Neutrophil (primary cell): ENCODE data around the gene TP53RK.
A peak's percentile ranks its signal among the peaks of the same experiment; 100 is the strongest.

Experiments used
- H3K27ac ChIP-seq: fragments of 200-600 bp; sonication (generic); 2 replicates; pipeline ENCODE4 v1.5.1; 2016; ENCODE audit warnings: mild to moderate bottlenecking, moderate library complexity
- H3K27me3 ChIP-seq: fragments of 200-600 bp; sonication (generic); 2 replicates; pipeline ENCODE4 v1.6.0; 2016; ENCODE audit warnings: mild to moderate bottlenecking
- H3K36me3 ChIP-seq: fragments of 200-600 bp; sonication (generic); 2 replicates; pipeline ENCODE4 v1.5.1; 2017
- H3K4me1 ChIP-seq, 2 experiments: fragments of 200-600 bp in 1 of 2; sonication (generic) in 1 of 2; 1 replicate in 1 of 2; 2 replicates in 1 of 2; pipeline versions ENCODE4 v1.5.1 to v1.6.1; 2013 to 2016; ENCODE audit warnings: low read depth in 1 of 2, low read length in 1 of 2, mild to moderate bottlenecking in 1 of 2, moderate library complexity in 1 of 2; ENCODE audit not compliant: control insufficient read depth in 1 of 2, insufficient read depth in 1 of 2
- H3K4me3 ChIP-seq, 2 experiments: fragments of 200-600 bp in 1 of 2; sonication (generic) in 1 of 2; 1 replicate in 1 of 2; 2 replicates in 1 of 2; pipeline ENCODE4 v1.5.1; 2013 to 2016; ENCODE audit warnings: low read depth in 1 of 2, low read length in 1 of 2, mild to moderate bottlenecking in 1 of 2, moderate library complexity in 1 of 2
- H3K9me3 ChIP-seq: fragments of 200-600 bp; sonication (generic); 2 replicates; pipeline ENCODE4 v1.5.1; 2016
- CTCF ChIP-seq: fragments of 200-600 bp; sonication (generic); IDR thresholded peaks from 2 replicates; pipeline ENCODE4 v1.5.1; 2016; ENCODE audit warnings: antibody characterized with exemption

Gene TP53RK

DNA sequence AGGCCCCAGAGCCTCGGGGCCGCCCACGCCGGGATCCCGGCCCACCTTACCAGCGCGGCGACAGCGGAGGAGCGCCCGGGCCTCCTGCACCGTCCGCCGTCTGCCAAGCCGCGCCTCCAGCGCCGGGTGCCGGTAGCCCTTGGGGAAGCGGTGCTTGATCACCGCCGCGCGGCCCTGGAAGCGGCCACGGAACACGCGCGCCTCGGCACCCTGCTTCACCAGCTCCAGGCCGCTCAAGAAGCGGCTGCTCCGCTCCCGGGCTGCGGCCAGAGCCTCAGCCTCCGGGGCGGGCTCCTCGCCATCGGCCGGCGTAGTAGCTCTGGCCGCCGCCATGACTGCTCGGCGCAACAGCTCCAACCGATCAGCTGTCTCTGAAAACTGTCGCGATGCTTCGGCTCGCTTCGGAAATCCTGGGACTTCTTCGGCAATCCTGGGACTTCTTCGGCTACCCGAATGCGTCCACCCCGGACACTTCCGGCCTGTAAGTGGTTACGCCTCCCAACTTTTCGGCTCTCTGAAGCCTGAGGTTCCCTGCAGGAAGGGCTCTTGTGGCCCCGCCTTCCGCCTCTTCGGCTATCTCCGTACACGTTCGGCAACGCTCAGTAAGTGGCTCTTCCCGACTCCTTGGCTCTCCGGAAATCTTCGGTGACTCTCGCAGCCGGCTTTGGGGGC is at the start of gene TP53RK:
TP53RK (minus strand) TSS at position 363 of the 672 bp plus-strand sequence; CDS start at position 333, 30 bp downstream.
- Histone ChIP-seq H3K27ac (peak within 1 kb of the TSS; percentile 77), H3K4me3 (peak within 1 kb of the TSS; percentile 75 to 89), H3K9me3 (no peaks in the 10 kb centered on the region), H3K27me3 (no peaks in the 10 kb centered on the region), H3K36me3 (peaks cover 4% of the 10 kb centered on the region), H3K4me1 (peaks cover 18 to 33% of the 10 kb centered on the region in 2 experiments)
- peak; percentile 23 for TF ChIP-seq CTCF

- Histone ChIP-seq H3K4me3 (no peak overlapping the region), H3K27me3 (peaks cover 25% of the 10 kb centered on the region), H3K9me3 (no peaks in the 10 kb centered on the region), H3K36me3 (no peaks in the 10 kb centered on the region), H3K27ac (no peak overlapping the region), H3K4me1 (no peaks in the 10 kb centered on the region)
- no peak for TF ChIP-seq CTCF
These were observed 46.2 kb upstream of the TP53RK start for GRCh38 chr20:46735436-46735835.

- Histone ChIP-seq H3K9me3 (no peaks in the 10 kb centered on the region), H3K27me3 (no peaks in the 10 kb centered on the region), H3K4me1 (no peaks in the 10 kb centered on the region), H3K4me3 (no peak overlapping the region), H3K27ac (no peak overlapping the region), H3K36me3 (no peaks in the 10 kb centered on the region)
- TF ChIP-seq CTCF = no peak
These were observed 42.5 kb upstream of the TP53RK start for GRCh38 chr20:46731770-46732169.

DNA sequence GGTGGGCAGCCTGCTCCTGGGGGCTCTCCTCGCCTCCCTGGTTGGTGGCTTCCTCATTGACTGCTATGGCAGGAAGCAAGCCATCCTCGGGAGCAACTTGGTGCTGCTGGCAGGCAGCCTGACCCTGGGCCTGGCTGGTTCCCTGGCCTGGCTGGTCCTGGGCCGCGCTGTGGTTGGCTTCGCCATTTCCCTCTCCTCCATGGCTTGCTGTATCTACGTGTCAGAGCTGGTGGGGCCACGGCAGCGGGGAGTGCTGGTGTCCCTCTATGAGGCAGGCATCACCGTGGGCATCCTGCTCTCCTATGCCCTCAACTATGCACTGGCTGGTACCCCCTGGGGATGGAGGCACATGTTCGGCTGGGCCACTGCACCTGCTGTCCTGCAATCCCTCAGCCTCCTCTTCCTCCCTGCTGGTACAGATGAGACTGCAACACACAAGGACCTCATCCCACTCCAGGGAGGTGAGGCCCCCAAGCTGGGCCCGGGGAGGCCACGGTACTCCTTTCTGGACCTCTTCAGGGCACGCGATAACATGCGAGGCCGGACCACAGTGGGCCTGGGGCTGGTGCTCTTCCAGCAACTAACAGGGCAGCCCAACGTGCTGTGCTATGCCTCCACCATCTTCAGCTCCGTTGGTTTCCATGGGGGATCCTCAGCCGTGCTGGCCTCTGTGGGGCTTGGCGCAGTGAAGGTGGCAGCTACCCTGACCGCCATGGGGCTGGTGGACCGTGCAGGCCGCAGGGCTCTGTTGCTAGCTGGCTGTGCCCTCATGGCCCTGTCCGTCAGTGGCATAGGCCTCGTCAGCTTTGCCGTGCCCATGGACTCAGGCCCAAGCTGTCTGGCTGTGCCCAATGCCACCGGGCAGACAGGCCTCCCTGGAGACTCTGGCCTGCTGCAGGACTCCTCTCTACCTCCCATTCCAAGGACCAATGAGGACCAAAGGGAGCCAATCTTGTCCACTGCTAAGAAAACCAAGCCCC is 36.2 kb upstream of the TP53RK start:
- TF ChIP-seq CTCF = no peak
- H3K36me3 ChIP-seq = no peaks in the 10 kb centered on the region
- H3K27me3 ChIP-seq = no peaks in the 10 kb centered on the region

DNA sequence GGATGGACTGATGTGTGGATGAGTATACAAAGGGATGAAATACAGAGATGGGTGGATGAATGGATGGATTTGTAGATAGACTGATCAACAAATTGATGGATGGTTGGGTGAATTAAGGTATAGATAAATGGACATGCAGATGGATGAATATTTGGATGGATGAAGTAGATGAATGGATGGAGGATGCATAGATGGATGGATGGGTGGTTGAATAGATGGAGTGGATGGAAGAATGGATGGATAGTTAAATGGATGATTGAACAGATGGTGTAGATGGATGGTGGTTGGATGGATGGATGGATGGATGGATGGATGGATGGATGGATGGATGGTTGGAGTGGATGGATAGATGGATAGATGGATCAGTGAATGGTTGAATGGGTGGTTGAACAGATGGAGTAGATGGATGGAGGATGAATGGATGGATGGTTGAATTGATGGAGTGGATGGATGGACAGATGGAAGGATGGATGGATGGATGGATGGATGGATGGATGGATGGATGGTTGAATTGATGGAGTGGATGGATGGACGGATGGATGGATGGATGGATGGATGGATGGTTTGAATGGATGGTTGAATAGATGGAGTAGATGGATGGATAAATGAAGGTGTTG is 35.2 kb upstream of the TP53RK start:
- Histone ChIP-seq H3K9me3 (no peaks in the 10 kb centered on the region), H3K4me3 (no peak overlapping the region), H3K27me3 (no peaks in the 10 kb centered on the region), H3K36me3 (no peaks in the 10 kb centered on the region), H3K4me1 (no peaks in the 10 kb centered on the region), H3K27ac (no peak overlapping the region)
- no peak for TF ChIP-seq CTCF

More for the DNA sequence above, 36.2 kb upstream of the TP53RK start:
- H3K27ac ChIP-seq = no peak overlapping the region
- H3K4me1 ChIP-seq = no peaks in the 10 kb centered on the region
- no peak overlapping the region for H3K4me3 ChIP-seq
- H3K9me3 ChIP-seq = no peaks in the 10 kb centered on the region
